Heart left ventricle (tissue), 16 donors: Measurements from ENCODE around the gene FOXR1. TPM values are rescaled to one million over a fixed set of nuclear protein-coding genes. Genes with fewer than 3 reads are reported as not detected.

ENCODE experiments used
- ATAC-seq, 4 donors: fragments of 200-7000 bp; cut with Tn5 transposase; one replicate each; pipeline ENCODE4 v1.9.1; 2020 to 2022; ENCODE audit warnings: moderate library complexity in 4 of 4, mild to moderate bottlenecking in 3 of 4, moderate number of reproducible peaks in 1 of 4
- DNase-seq, 5 donors: peaks; one replicate each; pipeline ENCODE4 v3.0.0-alpha.2; 2020
- H3K27ac ChIP-seq, 12 donors: fragments of 200-600 bp; sonication (generic) in 4 of 12; one replicate each; pipeline versions ENCODE4 v1.5.0 to v1.8.0; 2016 to 2022; ENCODE audit warnings: mild to moderate bottlenecking in 2 of 12
- H3K27me3 ChIP-seq, 9 donors: fragments of 200-600 bp; sonication (generic) in 2 of 9; one replicate each; pipeline versions ENCODE4 v1.5.1 to v1.8.0; 2016 to 2022; ENCODE audit warnings: mild to moderate bottlenecking in 3 of 9
- H3K36me3 ChIP-seq, 9 donors: fragments of 200-600 bp; sonication (generic) in 2 of 9; one replicate each; pipeline versions ENCODE4 v1.5.0 to v1.8.0; 2018 to 2022; ENCODE audit warnings: mild to moderate bottlenecking in 2 of 9
- H3K4me1 ChIP-seq, 12 donors: fragments of 200-600 bp; sonication (generic) in 4 of 12; one replicate each; pipeline versions ENCODE4 v1.5.0 to v1.8.0; 2016 to 2022; ENCODE audit warnings: mild to moderate bottlenecking in 3 of 12
- H3K4me3 ChIP-seq, 12 donors: fragments of 200-600 bp; sonication (generic) in 4 of 12; one replicate each; pipeline versions ENCODE4 v1.5.0 to v1.8.0; 2017 to 2022; ENCODE audit warnings: mild to moderate bottlenecking in 9 of 12, moderate library complexity in 4 of 12
- H3K9me3 ChIP-seq, 12 donors: fragments of 200-600 bp; sonication (generic) in 4 of 12; one replicate each; pipeline versions ENCODE4 v1.5.0 to v1.8.0; 2016 to 2022; ENCODE audit warnings: mild to moderate bottlenecking in 1 of 12
- POLR2A ChIP-seq, 2 donors: fragments of 450-650 bp; IDR thresholded peaks; one replicate each; pipeline ENCODE4 v1.6.1; 2017; ENCODE audit warnings: antibody characterized with exemption in 2 of 2, mild to moderate bottlenecking in 2 of 2, moderate library complexity in 2 of 2
- WGBS, 4 donors: extraction: QIAGEN DNeasy Blood & Tissue Kit in 2 of 4; methylation state at CpG; one replicate each; pipeline versions ENCODE4 v1.1.5 to v1.1.7; 2013 to 2018; 5-methylcytosine and 5-hydroxymethylcytosine counted together
- intact Hi-C, 10 donors: fragments of 100-400 bp; cut with DNase I; formaldehyde crosslinking; loops; one replicate each; pipeline versions ENCODE4 v1.11.1 to v1.14.2; 2022
- polyA plus RNA-seq, 2 donors: library from polyadenylated mRNA; stranded (reverse); fragments of 200-250 nt; gene quantifications; one replicate each; pipeline ENCODE4 v1.2.3, GENCODE V29; 2013
- total RNA-seq, 9 donors: library from RNA; depleted of rRNA in 2 of 9; stranded (reverse); fragments of >200 nt in 2 of 9; fragmentation: NEBNext Ultra II Directional in 3 of 9; extraction: Animal tissue kit (Norgen Biotek cat#: 25700) in 3 of 9; gene quantifications; one replicate each; pipeline versions ENCODE4 v1.1.0 to v1.2.4, GENCODE V29; 2016 to 2023
- TF ChIP-seq, protein P1 (sequence below), 12 donors: fragments of 200-600 bp; sonication (generic) in 4 of 12; IDR thresholded peaks; one replicate each; pipeline versions ENCODE4 v1.5.0 to v1.8.0; 2018 to 2022; ENCODE audit warnings: antibody characterized with exemption in 12 of 12, mild to moderate bottlenecking in 5 of 12
- donor health status: ischemic (EF 13 %, LVEDD 7.1; RV severe dilation, severe dysfunction).
- donor health status: healthy with polysubstance abuse.
- donor health status: DM: no; HTN: yes; CAD: no.
- donor health status: DM: no; HTN: no; CAD: no.
- donor health status: ischemic (EF 25% LVEDD 6.9; RV normal size, moderate dysfunction).
- donor health status: ischemic (EF 25% LVEDD 5.7; RV mildly dilated, moderate dysfunction).
- donor health status: healthy.
- donor health status: DM: yes; HTN: yes; CAD: no.
- donor health status: ischemic (EF 35%, LVEDD 5.7; RV mildly dilated, moderate dysfunction).
- donor health status: nonischemic (EF 11% LVEDD 7.7; RV severe dilation, severe dysfunction).
- donor health status: DM: yes; HTN: yes; CAD: no.
- donor health status: PGD.
- donor health status: ischemic (EF 29% LVEDD 5.4; RV normal size, mild dysfunction).
- donor health status: nonischemic (EF 23%, LVEDD 6.1; RV moderate dilation, normal function).

FOXR1 gene
- total and polyA plus RNA-seq, 11 donors, result not detected

DNA sequence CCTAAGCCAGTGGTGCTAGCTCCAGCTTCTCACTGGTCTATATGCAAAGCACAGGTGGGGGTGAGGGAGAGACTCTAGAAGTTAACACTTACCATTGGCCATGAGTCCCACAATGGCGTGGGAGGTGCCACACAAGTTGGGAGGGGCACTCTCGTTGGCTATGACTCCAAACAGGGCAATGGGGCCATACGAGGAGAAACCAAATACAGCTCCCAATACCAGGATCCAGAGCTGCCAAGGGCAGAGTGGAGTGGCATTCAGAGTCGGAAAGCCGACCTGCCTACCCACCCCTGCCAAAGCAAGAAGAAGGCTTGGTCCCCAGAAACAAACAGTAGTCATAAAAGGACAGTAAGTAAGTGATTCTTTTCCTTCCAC lies 53.5 kb downstream of the FOXR1 start:
- DNase-seq, result no peak
- H3K27me3 ChIP-seq, result no peaks in the 10 kb centered on the region
- H3K36me3 ChIP-seq, result peaks cover 0 to 61% (median 51%) of the 10 kb centered on the region in 9 donors
- peak overlapping the region in 3 of 12 donors; percentile 7 to 19 (median 16) for H3K4me3 ChIP-seq
- ATAC-seq, result peak in 1 of 4 donors; percentile 5
- TF ChIP-seq POLR2A (IDR thresholded peaks at IDR 0.05), result no peak
- peak overlapping the region in 11 of 12 donors; percentile 9 to 71 (median 54) for H3K27ac ChIP-seq
- WGBS, 4 donors, result 65 to 77% (median 68%) methylated on average over 5 of the region's 5 CpGs
- H3K9me3 ChIP-seq, result no peaks in the 10 kb centered on the region
- intact Hi-C loops, result no loop called here
- H3K4me1 ChIP-seq, result peaks cover 6 to 56% (median 24%) of the 10 kb centered on the region in 12 donors

DNA sequence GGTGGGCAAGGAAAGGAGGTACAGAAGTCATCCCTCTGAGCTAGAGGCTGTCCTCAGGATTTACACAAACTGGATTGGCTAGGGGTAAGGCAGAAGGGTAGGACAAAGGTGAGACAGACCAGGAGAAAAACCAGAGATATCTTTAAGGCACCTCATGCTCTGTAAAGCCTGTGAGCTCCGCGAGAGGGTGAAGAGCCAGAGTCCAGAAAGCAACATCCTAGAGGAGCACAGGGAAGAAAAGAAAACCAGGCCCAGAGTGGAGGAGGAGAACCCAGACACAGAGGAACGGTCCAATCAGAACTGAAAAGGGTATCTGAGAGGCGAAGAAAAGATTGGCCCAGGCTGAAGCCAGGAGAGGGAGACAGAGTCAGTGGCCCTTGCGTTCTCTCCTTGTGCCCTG lies 54.0 kb downstream of the FOXR1 start:
- Histone ChIP-seq H3K4me3 (no peak overlapping the region), H3K27me3 (no peaks in the 10 kb centered on the region), H3K9me3 (no peaks in the 10 kb centered on the region), H3K36me3 (peaks cover 0 to 60% (median 49%) of the 10 kb centered on the region in 9 donors), H3K4me1 (peaks cover 5 to 53% (median 23%) of the 10 kb centered on the region in 12 donors), H3K27ac (peak overlapping the region in 9 of 12 donors; percentile 9 to 71 (median 54))
- TF ChIP-seq, protein P1, sequence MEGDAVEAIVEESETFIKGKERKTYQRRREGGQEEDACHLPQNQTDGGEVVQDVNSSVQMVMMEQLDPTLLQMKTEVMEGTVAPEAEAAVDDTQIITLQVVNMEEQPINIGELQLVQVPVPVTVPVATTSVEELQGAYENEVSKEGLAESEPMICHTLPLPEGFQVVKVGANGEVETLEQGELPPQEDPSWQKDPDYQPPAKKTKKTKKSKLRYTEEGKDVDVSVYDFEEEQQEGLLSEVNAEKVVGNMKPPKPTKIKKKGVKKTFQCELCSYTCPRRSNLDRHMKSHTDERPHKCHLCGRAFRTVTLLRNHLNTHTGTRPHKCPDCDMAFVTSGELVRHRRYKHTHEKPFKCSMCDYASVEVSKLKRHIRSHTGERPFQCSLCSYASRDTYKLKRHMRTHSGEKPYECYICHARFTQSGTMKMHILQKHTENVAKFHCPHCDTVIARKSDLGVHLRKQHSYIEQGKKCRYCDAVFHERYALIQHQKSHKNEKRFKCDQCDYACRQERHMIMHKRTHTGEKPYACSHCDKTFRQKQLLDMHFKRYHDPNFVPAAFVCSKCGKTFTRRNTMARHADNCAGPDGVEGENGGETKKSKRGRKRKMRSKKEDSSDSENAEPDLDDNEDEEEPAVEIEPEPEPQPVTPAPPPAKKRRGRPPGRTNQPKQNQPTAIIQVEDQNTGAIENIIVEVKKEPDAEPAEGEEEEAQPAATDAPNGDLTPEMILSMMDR (IDR thresholded peaks at IDR 0.05), result no peak
- TF ChIP-seq POLR2A (IDR thresholded peaks at IDR 0.05), result no peak
- intact Hi-C loops, result no loop called here
- DNase-seq, result no peak
- ATAC-seq, result no peak
- 85 to 93% (median 87%) methylated on average over 5 of the region's 5 CpGs for WGBS, 4 donors

DNA sequence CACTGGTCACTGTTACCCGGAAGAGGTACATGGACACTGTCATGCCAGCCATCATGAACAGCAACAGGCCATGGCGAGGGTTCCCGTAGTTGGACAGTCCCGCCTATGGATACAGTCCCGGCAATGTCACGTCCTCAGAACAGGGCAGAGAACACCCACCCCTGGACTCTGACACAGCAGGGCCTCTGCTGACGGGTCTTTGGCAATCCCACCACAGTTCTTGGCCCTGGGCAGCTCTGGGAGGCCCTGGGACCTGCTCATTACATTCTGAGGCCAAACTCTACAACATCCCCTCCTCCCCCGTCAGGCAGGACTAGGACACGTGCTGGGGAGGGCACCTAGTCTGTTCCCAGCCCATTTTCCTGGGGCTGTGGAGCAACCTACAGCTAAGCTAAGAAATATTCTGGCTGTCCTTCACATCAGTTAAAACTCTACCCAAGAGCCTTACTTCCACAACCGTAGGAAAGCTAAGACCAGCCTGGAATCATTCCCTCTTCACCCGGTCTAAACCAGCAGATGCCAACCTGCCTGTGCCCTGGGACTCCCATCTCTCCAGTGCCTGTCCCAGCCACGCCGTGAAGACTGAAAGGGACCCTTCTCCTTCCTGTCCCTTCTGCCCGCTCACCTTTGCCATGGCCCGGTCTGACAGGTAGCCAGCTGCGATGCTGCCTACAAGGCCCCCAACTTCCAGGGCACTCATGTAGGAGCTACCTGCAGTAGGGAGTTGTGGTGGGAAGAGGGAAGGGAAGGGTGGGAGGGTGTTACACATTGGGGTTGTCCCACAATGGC lies 54.6 kb downstream of the FOXR1 start:
- Histone ChIP-seq H3K4me1 (peaks cover 5 to 50% (median 24%) of the 10 kb centered on the region in 12 donors), H3K36me3 (peaks cover 0 to 54% (median 43%) of the 10 kb centered on the region in 9 donors), H3K9me3 (no peaks in the 10 kb centered on the region), H3K27me3 (no peaks in the 10 kb centered on the region), H3K27ac (peak overlapping the region in 1 of 12 donors; percentile 54), H3K4me3 (no peak overlapping the region)
- DNase-seq (no peak), ATAC-seq (no peak)
- TF ChIP-seq, protein P1 (IDR thresholded peaks at IDR 0.05), result no peak
- no peak for TF ChIP-seq POLR2A (IDR thresholded peaks at IDR 0.05)
- intact Hi-C loops, result no loop called here
- 90 to 98% (median 91%) methylated on average over 16 of the region's 16 CpGs for WGBS, 4 donors

DNA sequence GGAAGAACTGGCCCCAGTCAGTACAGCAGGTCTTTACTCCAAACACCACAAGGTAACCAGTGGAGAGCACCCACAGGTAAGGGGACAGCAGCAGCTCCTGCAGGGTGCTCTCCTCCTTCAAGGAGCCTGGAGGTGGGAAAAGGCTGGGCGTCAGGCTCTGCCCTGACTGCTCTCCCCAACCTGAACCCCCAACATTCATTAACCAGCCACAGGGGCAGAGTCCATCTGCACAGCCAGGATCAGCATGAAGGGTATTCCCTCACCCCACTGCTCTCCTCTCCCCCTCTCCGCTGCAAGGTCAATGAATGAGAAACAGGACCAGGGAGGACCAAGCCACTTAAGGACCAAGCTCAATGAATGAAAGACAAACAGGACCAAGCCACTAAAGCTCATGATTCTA lies 55.4 kb downstream of the FOXR1 start:
- peaks cover 5 to 45% (median 21%) of the 10 kb centered on the region in 12 donors for H3K4me1 ChIP-seq
- ATAC-seq, result no peak
- no peaks in the 10 kb centered on the region for H3K9me3 ChIP-seq
- no peak overlapping the region for H3K27ac ChIP-seq
- DNase-seq, result no peak
- H3K4me3 ChIP-seq, result no peak overlapping the region
- TF ChIP-seq, protein P1 (IDR thresholded peaks at IDR 0.05), result no peak
- TF ChIP-seq POLR2A (IDR thresholded peaks at IDR 0.05), result no peak
- intact Hi-C loops, result no loop called here
- H3K27me3 ChIP-seq, result no peaks in the 10 kb centered on the region
- H3K36me3 ChIP-seq, result peaks cover 0 to 46% (median 36%) of the 10 kb centered on the region in 9 donors
- 92 to 98% (median 97%) methylated on average over 2 of the region's 2 CpGs for WGBS, 4 donors
